SK-N-SH (cell line): ENCODE measurements around the gene OVAAL. TPM values are rescaled to one million over a fixed set of nuclear protein-coding genes. Genes with fewer than 3 reads are reported as not detected.

Experiments
- CTCF ChIA-PET: fragments of 300-600, 350-600 bp; formaldehyde crosslinking; extraction: SDS; loops from one replicate; lab custom pipeline; 2021; lab: Yijun Ruan, JAX
- POLR2A ChIA-PET: fragments of 350-600 bp; sonication (Branson Sonifier 250); formaldehyde crosslinking; extraction: SDS; loops from one replicate; lab custom pipeline; 2020; ENCODE audit warnings: antibody characterized with exemption, inconsistent platforms; lab: Yijun Ruan, JAX
- DNase-seq: peaks from one replicate; pipeline ENCODE4 v3.0.0; 2012
- H2AFZ ChIP-seq: fragments of 200-600 bp; sonication (generic); 2 replicates; pipeline ENCODE4 v1.8.1; 2016; ENCODE audit warnings: antibody characterized with exemption, mild to moderate bottlenecking, low read depth
- H3F3A ChIP-seq: fragments of 200-600 bp; sonication (generic); replicated peaks from 2 replicates; pipeline ENCODE3; 2016; ENCODE audit warnings: antibody characterized with exemption, mild to moderate bottlenecking; ENCODE audit not compliant: insufficient read depth
- H3K27ac ChIP-seq, 2 experiments: fragments of 200-500 bp in 1 of 2; fragments of 200-600 bp in 1 of 2; sonication (Bioruptor generic) in 1 of 2; sonication (generic), shearing (Covaris generic) in 1 of 2; 2 replicates each; pipeline versions ENCODE4 v1.5.1 to v1.6.1; 2014 to 2016; ENCODE audit warnings: low read depth in 2 of 2, inconsistent platforms in 1 of 2, low read length in 1 of 2, mild to moderate bottlenecking in 1 of 2, mixed read lengths in 1 of 2
- H3K27me3 ChIP-seq: fragments of 200-600 bp; sonication (generic), shearing (Covaris generic); 2 replicates; pipeline ENCODE4 v1.6.1; 2016; ENCODE audit warnings: mixed run types; ENCODE audit not compliant: insufficient read depth
- H3K36me3 ChIP-seq, 2 experiments: fragments of 200-500 bp in 1 of 2; fragments of 200-600 bp in 1 of 2; sonication (Bioruptor generic) in 1 of 2; sonication (generic) in 1 of 2; replicated peaks in 1 of 2; 2 replicates each; pipeline versions ENCODE3 to v1.5.1; 2014 to 2016; ENCODE audit warnings: low read length in 1 of 2, mild to moderate bottlenecking in 1 of 2; ENCODE audit not compliant: insufficient read depth in 2 of 2, control insufficient read depth in 1 of 2
- H3K4me1 ChIP-seq, 2 experiments: fragments of 200-500 bp in 1 of 2; fragments of 200-600 bp in 1 of 2; sonication (Bioruptor generic) in 1 of 2; sonication (generic), shearing (Covaris generic) in 1 of 2; 2 replicates each; pipeline versions ENCODE4 v1.5.1 to v1.6.1; 2014 to 2016; ENCODE audit warnings: low read depth in 1 of 2, low read length in 1 of 2, mixed run types in 1 of 2; ENCODE audit not compliant: insufficient read depth in 2 of 2, control insufficient read depth in 1 of 2
- H3K4me2 ChIP-seq: fragments of 200-600 bp; sonication (generic), shearing (Covaris generic); 2 replicates; pipeline ENCODE4 v1.6.1; 2017; ENCODE audit warnings: mixed run types
- H3K4me3 ChIP-seq, 2 experiments: fragments of 200-500 bp in 1 of 2; fragments of 200-600 bp in 1 of 2; sonication (Bioruptor generic) in 1 of 2; sonication (generic), shearing (Covaris generic) in 1 of 2; 2 replicates each; pipeline versions ENCODE4 v1.5.1 to v1.8.1; 2014 to 2016; ENCODE audit warnings: low read depth in 2 of 2, inconsistent platforms in 1 of 2, low read length in 1 of 2, mild to moderate bottlenecking in 1 of 2, mixed read lengths in 1 of 2, moderate library complexity in 1 of 2
- H3K79me2 ChIP-seq: fragments of 200-600 bp; sonication (generic); 2 replicates; pipeline ENCODE4 v1.8.1; 2017; ENCODE audit warnings: mild to moderate bottlenecking; ENCODE audit not compliant: insufficient read depth
- H3K9ac ChIP-seq: fragments of 200-600 bp; sonication (generic); 2 replicates; pipeline ENCODE4 v1.6.1; 2017; ENCODE audit warnings: mixed run types
- H3K9me2 ChIP-seq: fragments of 200-600 bp; sonication (generic); 2 replicates; pipeline ENCODE4 v1.6.1; 2017; ENCODE audit warnings: mixed run types
- H3K9me3 ChIP-seq: fragments of 200-600 bp; sonication (generic); 2 replicates; pipeline ENCODE4 v1.6.1; 2017; ENCODE audit warnings: mixed run types, mild to moderate bottlenecking, moderate library complexity
- H4K20me1 ChIP-seq: fragments of 200-600 bp; sonication (generic); 2 replicates; pipeline ENCODE4 v1.6.1; 2017; ENCODE audit warnings: mild to moderate bottlenecking, mixed run types; ENCODE audit not compliant: insufficient read depth
- CHD2 ChIP-seq: fragments of 150-350 bp; IDR thresholded peaks from 2 replicates; pipeline ENCODE4 v1.6.1; 2018; ENCODE audit warnings: low read length; ENCODE audit not compliant: partially characterized antibody
- ELF1 ChIP-seq: IDR thresholded peaks from 2 replicates; pipeline ENCODE4 v1.4.0; 2012
- EP300 ChIP-seq, 2 experiments: IDR thresholded peaks; 2 replicates each; pipeline versions ENCODE4 v1.4.0 to v1.6.1; 2012; ENCODE audit warnings: borderline replicate concordance in 1 of 2, low read depth in 1 of 2, low read length in 1 of 2
- EZH2phosphoT487 ChIP-seq: fragments of 200-600 bp; sonication (generic); IDR thresholded peaks from 2 replicates; pipeline ENCODE4 v1.6.1; 2017; ENCODE audit warnings: low read depth, mixed run types, mild to moderate bottlenecking, antibody characterized with exemption, moderate library complexity, borderline replicate concordance
- FOSL2 ChIP-seq: IDR thresholded peaks from 2 replicates; pipeline ENCODE4 v1.4.0; 2012; ENCODE audit warnings: low read depth, mild to moderate bottlenecking, moderate library complexity, borderline replicate concordance
- IRF3 ChIP-seq: fragments of 150-350 bp; IDR thresholded peaks from 2 replicates; pipeline ENCODE4 v1.6.1; 2016; ENCODE audit warnings: mild to moderate bottlenecking, low read depth, low read length
- MAX ChIP-seq: IDR thresholded peaks from 2 replicates; pipeline ENCODE4 v1.4.0; 2012; ENCODE audit warnings: low read depth
- MEF2A ChIP-seq: IDR thresholded peaks from 2 replicates; pipeline ENCODE4 v1.4.0; 2012; ENCODE audit warnings: low read depth, borderline replicate concordance
- NFIC ChIP-seq: IDR thresholded peaks from 2 replicates; pipeline ENCODE4 v1.4.0; 2012; ENCODE audit warnings: borderline replicate concordance
- NRF1 ChIP-seq: IDR thresholded peaks from 2 replicates; pipeline ENCODE4 v1.6.1; 2012; ENCODE audit warnings: low read depth, mild to moderate bottlenecking, low read length
- POLR2AphosphoS5 ChIP-seq: IDR thresholded peaks from 2 replicates; pipeline ENCODE4 v1.6.1; 2012; ENCODE audit warnings: low read depth, low read length
- RAD21 ChIP-seq: IDR thresholded peaks from 2 replicates; pipeline ENCODE4 v1.6.1; 2012; ENCODE audit warnings: mild to moderate bottlenecking, low read length
- RCOR1 ChIP-seq: fragments of 150-350 bp; IDR thresholded peaks from 2 replicates; pipeline ENCODE4 v1.6.1; 2017; ENCODE audit warnings: antibody characterized with exemption, low read length
- REST ChIP-seq: IDR thresholded peaks from 2 replicates; pipeline ENCODE4 v1.6.1; 2012; ENCODE audit warnings: mild to moderate bottlenecking, low read depth, low read length, moderate library complexity
- RFX5 ChIP-seq: IDR thresholded peaks from 2 replicates; pipeline ENCODE4 v1.6.1; 2012; ENCODE audit warnings: mild to moderate bottlenecking, improper control_type of control experiment, low read length
- RXRA ChIP-seq: IDR thresholded peaks from 2 replicates; pipeline ENCODE4 v1.4.0; 2012; ENCODE audit warnings: low read depth, mild to moderate bottlenecking, borderline replicate concordance
- SMC3 ChIP-seq: IDR thresholded peaks from 2 replicates; pipeline ENCODE4 v1.6.1; 2012; ENCODE audit warnings: low read depth, low read length, improper control_type of control experiment
- TAF1 ChIP-seq: IDR thresholded peaks from 2 replicates; pipeline ENCODE4 v1.6.1; 2012; ENCODE audit warnings: low read depth, mild to moderate bottlenecking, low read length, moderate library complexity, borderline replicate concordance
- TCF12 ChIP-seq: IDR thresholded peaks from 2 replicates; pipeline ENCODE4 v1.4.0; 2012
- TEAD4 ChIP-seq: IDR thresholded peaks from 2 replicates; pipeline ENCODE4 v1.4.0; 2012; ENCODE audit warnings: mild to moderate bottlenecking, borderline replicate concordance; ENCODE audit not compliant: insufficient read depth
- USF1 ChIP-seq: IDR thresholded peaks from 2 replicates; pipeline ENCODE4 v1.4.0; 2012; ENCODE audit warnings: low read depth, borderline replicate concordance
- YY1 ChIP-seq: IDR thresholded peaks from 2 replicates; pipeline ENCODE4 v1.4.0; 2012; ENCODE audit warnings: low read depth, mild to moderate bottlenecking
- ZBTB33 ChIP-seq: IDR thresholded peaks from 2 replicates; pipeline ENCODE4 v1.4.0; 2012; ENCODE audit warnings: low read depth, borderline replicate concordance
- WGBS: methylation state at CpG from one replicate; pipeline ENCODE4 v1.1.6; 2017; ENCODE audit warnings: low lambda C conversion rate; 5-methylcytosine and 5-hydroxymethylcytosine counted together
- polyA plus RNA-seq, 3 experiments: library from polyadenylated mRNA; depleted of rRNA; stranded (reverse); fragments of >200 nt; gene quantifications; 2 replicates each; pipeline ENCODE4 v1.2.3, GENCODE V29; 2012

OVAAL gene
- polyA plus RNA-seq, 1 of the 3 experiments (the other 2 are of a cell fraction) = not detected

GRCh38 chr1:180542838-180543145 lies 16.0 kb upstream of the OVAAL start:
- Histone ChIP-seq H3F3A (no peaks in the 10 kb centered on the region), H3K4me3 (no peak overlapping the region), H4K20me1 (no peaks in the 10 kb centered on the region), H3K27me3 (no peaks in the 10 kb centered on the region), H3K36me3 (no peaks in the 10 kb centered on the region), H3K4me1 (no peaks in the 10 kb centered on the region), H3K79me2 (no peaks in the 10 kb centered on the region), H2AFZ (no peak overlapping the region), H3K9me2 (no peaks in the 10 kb centered on the region), H3K4me2 (peak overlapping the region; percentile 23; the same call in 1 of the 2 replicates), H3K9ac (no peak overlapping the region), H3K27ac (peak overlapping the region in 1 of 2 experiments; percentile 18; a peak in 1 of 4 replicates), H3K9me3 (no peaks in the 10 kb centered on the region)
- 55% methylated on average over 2 of the region's 2 CpGs for WGBS
- ChIA-PET POLR2A (no interaction called here), CTCF (no interaction called here)
- DNase-seq = no peak
- no peak for TF ChIP-seq IRF3
- TF ChIP-seq TAF1 = no peak
- no peak for TF ChIP-seq EZH2phosphoT487
- no peak for TF ChIP-seq TEAD4
- no peak for TF ChIP-seq RXRA
- TF ChIP-seq RAD21 = no peak
- TF ChIP-seq FOSL2 = no peak
- TF ChIP-seq YY1 = no peak
- no peak for TF ChIP-seq ZBTB33

- Histone ChIP-seq H3K27me3 (no peaks in the 10 kb centered on the region), H3F3A (no peaks in the 10 kb centered on the region), H3K9ac (no peak overlapping the region), H3K4me1 (no peaks in the 10 kb centered on the region), H3K36me3 (no peaks in the 10 kb centered on the region), H3K4me2 (no peak overlapping the region), H2AFZ (no peak overlapping the region), H4K20me1 (no peaks in the 10 kb centered on the region), H3K9me2 (no peaks in the 10 kb centered on the region), H3K79me2 (no peaks in the 10 kb centered on the region), H3K4me3 (no peak overlapping the region), H3K9me3 (no peaks in the 10 kb centered on the region), H3K27ac (no peak overlapping the region)
- no peak for DNase-seq
- POLR2A ChIA-PET = no interaction called here
- CTCF ChIA-PET = interaction anchor here (1.3 to 1.8 kb wide), 3 partner anchors 11 to 623 kb away, joined by 3 to 5 read pairs (median 4); partner anchors contain the start of gene XPR1
- 61% methylated on average over 3 of the region's 4 CpGs for WGBS
- TF ChIP-seq ELF1 (no peak), NRF1 (no peak), REST (no peak), RCOR1 (no peak), TCF12 (no peak), FOSL2 (no peak), NFIC (no peak), RFX5 (no peak), SMC3 (no peak), MAX (no peak), EP300 (IDR thresholded peaks at IDR 0.05; ENCODE audit: borderline replicate concordance in 1 of 2, low read depth in 1 of 2, low read length in 1 of 2) (no peak), CHD2 (no peak), USF1 (no peak), MEF2A (no peak), RAD21 (no peak), POLR2AphosphoS5 (no peak)
These were observed 14.7 kb upstream of the OVAAL start for GRCh38 chr1:180544050-180544449.
